Measurements from ENCODE around the gene SCT.

DNA sequence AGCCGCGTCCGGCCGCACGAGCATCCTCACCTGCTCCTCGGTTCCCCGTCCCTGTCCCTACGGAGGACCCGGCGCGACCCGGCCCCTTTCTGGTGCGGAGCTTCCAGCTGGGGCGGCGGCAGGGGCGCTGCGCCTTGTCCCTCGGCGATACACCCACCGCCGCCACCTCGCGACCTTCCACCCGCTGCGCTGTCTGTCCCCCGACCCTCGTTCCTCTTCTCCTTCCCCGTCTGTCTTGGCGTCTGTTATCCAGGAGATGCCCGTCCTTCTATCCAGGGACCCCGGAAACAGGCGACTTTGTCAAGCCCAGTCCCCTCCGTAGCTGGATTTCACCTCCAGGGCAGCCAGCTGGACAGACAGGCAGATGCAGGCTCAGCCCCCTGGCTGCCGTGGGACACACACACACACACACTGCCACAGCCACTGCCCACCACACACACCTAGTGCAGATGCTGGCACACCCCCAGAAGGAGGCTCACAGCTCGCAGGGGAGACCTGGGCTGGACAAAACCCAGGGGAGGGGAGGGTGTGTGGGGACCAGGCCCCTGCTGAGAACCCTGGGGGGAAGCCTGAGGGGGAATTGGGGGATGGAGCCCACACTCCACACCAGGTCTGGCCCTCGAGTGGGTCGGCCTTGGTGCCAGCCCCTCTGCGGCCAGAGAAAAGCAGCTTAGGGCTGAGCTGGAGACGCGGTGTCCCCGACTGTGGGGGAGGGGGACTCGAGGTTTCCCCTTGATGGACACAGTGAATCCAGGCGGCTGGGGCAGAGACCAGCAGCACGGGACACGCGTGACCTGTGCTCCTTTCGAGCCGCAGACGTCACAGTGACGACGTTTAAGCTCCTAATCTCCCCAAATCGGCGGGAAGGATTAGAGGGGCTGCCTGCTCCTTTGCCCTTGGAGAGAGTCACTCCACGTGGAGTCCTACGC, 10.9 kb upstream of the SCT start:
- TF ChIP-seq CTCF (IDR thresholded peaks at IDR 0.05) (no peak), POLR2A (IDR thresholded peaks at IDR 0.05) (no peak)

Data from Peyer's patch (tissue), 4 donors.